ENCODE measurements around the gene ADGRD2. TPM values are rescaled to one million over a fixed set of nuclear protein-coding genes. Genes with fewer than 3 reads are reported as not detected.

The ADGRD2 gene
- total RNA-seq, 1 experiment from 2014 or later: not detected

GRCh38 chr9:124503713-124504529 is 53.7 kb downstream of the ADGRD2 start:
- POLR2A ChIA-PET: no interaction called here
- no peak for TF ChIP-seq CTCF (IDR thresholded peaks at IDR 0.05; ENCODE audit: insufficient read depth in 1 of 2, low read depth in 1 of 2, low read length in 1 of 2, severe bottlenecking in 1 of 2, unreplicated experiment in 1 of 2)

GRCh38 chr9:124504530-124505005 is 54.3 kb downstream of the ADGRD2 start:
- Mint-ChIP-seq H3K4me1 (ENCODE audit: low read depth, unreplicated experiment) (peaks cover 8% of the 10 kb centered on the region), H3K4me3 (ENCODE audit: unreplicated experiment) (no peak overlapping the region), H3K36me3 (ENCODE audit: insufficient read depth, unreplicated experiment) (peaks cover 4% of the 10 kb centered on the region), H3K9me3 (ENCODE audit: unreplicated experiment) (no peaks in the 10 kb centered on the region), H3K27ac (ENCODE audit: unreplicated experiment) (no peak overlapping the region), H3K27me3 (ENCODE audit: insufficient read depth, unreplicated experiment) (peaks cover 10% of the 10 kb centered on the region)
- POLR2A ChIA-PET: no interaction called here
- H3K4me3 ChIP-seq (ENCODE audit: low read depth, low read length): peak overlapping the region; percentile 35
- H3K9me3 ChIP-seq: no peaks in the 10 kb centered on the region
- no TSS peak for BruUV-seq (replicated peaks)
- intact Hi-C loops (cut with micrococcal nuclease; ENCODE audit: unreplicated experiment): no loop called here
- CTCF ChIA-PET: interaction anchor here (0.7 to 1.2 kb wide), 2 partner anchors 14 to 393 kb away, joined by 3 to 4 read pairs; no protein-coding TSS in a partner anchor
- H3K36me3 ChIP-seq (ENCODE audit: control insufficient read depth, insufficient read depth, low read length): no peaks in the 10 kb centered on the region
- no peak for TF ChIP-seq CTCF (IDR thresholded peaks at IDR 0.05; ENCODE audit: insufficient read depth in 1 of 2, low read depth in 1 of 2, low read length in 1 of 2, severe bottlenecking in 1 of 2, unreplicated experiment in 1 of 2)
- no peak for DNase-seq
- H3K4me1 ChIP-seq: no peaks in the 10 kb centered on the region
- H3K27me3 ChIP-seq (replicated peaks; ENCODE audit: control insufficient read depth, insufficient read depth, low read length): no peaks in the 10 kb centered on the region; the same call in 1 of the 2 replicates

More at GRCh38 chr9:124503713-124504529, 53.7 kb downstream of the ADGRD2 start:
- H3K4me1 Mint-ChIP-seq (ENCODE audit: low read depth, unreplicated experiment): peaks cover 8% of the 10 kb centered on the region
- Histone ChIP-seq H3K36me3 (ENCODE audit: control insufficient read depth, insufficient read depth, low read length) (no peaks in the 10 kb centered on the region), H3K27me3 (replicated peaks; ENCODE audit: control insufficient read depth, insufficient read depth, low read length) (no peaks in the 10 kb centered on the region; the same call in 1 of the 2 replicates), H3K4me1 (no peaks in the 10 kb centered on the region), H3K4me3 (ENCODE audit: low read depth, low read length) (peak overlapping the region; percentile 35), H3K9me3 (no peaks in the 10 kb centered on the region)
- peak overlapping the region; percentile 81 for H3K4me3 Mint-ChIP-seq (ENCODE audit: unreplicated experiment)
- H3K27me3 Mint-ChIP-seq (ENCODE audit: insufficient read depth, unreplicated experiment): peaks cover 11% of the 10 kb centered on the region
- H3K27ac Mint-ChIP-seq (ENCODE audit: unreplicated experiment): peak overlapping the region; percentile 27
- H3K9me3 Mint-ChIP-seq (ENCODE audit: unreplicated experiment): no peaks in the 10 kb centered on the region
- BruUV-seq (replicated peaks): no TSS peak
- CTCF ChIA-PET: interaction anchor here (0.7 to 1.2 kb wide), 2 partner anchors 13 to 394 kb away, joined by 3 to 4 read pairs; no protein-coding TSS in a partner anchor
- no peak for DNase-seq
- H3K36me3 Mint-ChIP-seq (ENCODE audit: insufficient read depth, unreplicated experiment): peaks cover 4% of the 10 kb centered on the region
- intact Hi-C loops (cut with micrococcal nuclease; ENCODE audit: unreplicated experiment): no loop called here

GRCh38 chr9:124505006-124505900 is 55.0 kb downstream of the ADGRD2 start:
- no TSS peak for BruUV-seq (replicated peaks)
- Histone ChIP-seq H3K4me3 (ENCODE audit: low read depth, low read length) (peak overlapping the region; percentile 14; the same call in 1 of the 2 replicates), H3K36me3 (ENCODE audit: control insufficient read depth, insufficient read depth, low read length) (no peaks in the 10 kb centered on the region), H3K27me3 (replicated peaks; ENCODE audit: control insufficient read depth, insufficient read depth, low read length) (no peaks in the 10 kb centered on the region; the same call in 1 of the 2 replicates), H3K9me3 (no peaks in the 10 kb centered on the region), H3K4me1 (no peaks in the 10 kb centered on the region)
- Mint-ChIP-seq H3K4me1 (ENCODE audit: low read depth, unreplicated experiment) (peaks cover 8% of the 10 kb centered on the region), H3K27me3 (ENCODE audit: insufficient read depth, unreplicated experiment) (peaks cover 9% of the 10 kb centered on the region), H3K9me3 (ENCODE audit: unreplicated experiment) (no peaks in the 10 kb centered on the region), H3K36me3 (ENCODE audit: insufficient read depth, unreplicated experiment) (peaks cover 4% of the 10 kb centered on the region), H3K4me3 (ENCODE audit: unreplicated experiment) (peak overlapping the region; percentile 61), H3K27ac (ENCODE audit: unreplicated experiment) (no peak overlapping the region)
- no peak for DNase-seq
- ChIA-PET POLR2A (interaction anchor here (0.6 kb wide), 1 partner anchor 216 kb away, joined by 4 read pairs; no protein-coding TSS in a partner anchor), CTCF (interaction anchor here (1.2 kb wide), 1 partner anchor 392 kb away, joined by 3 read pairs; no protein-coding TSS in a partner anchor)
- intact Hi-C loops (cut with micrococcal nuclease; ENCODE audit: unreplicated experiment): no loop called here
- TF ChIP-seq CTCF (IDR thresholded peaks at IDR 0.05; ENCODE audit: insufficient read depth in 1 of 2, low read depth in 1 of 2, low read length in 1 of 2, severe bottlenecking in 1 of 2, unreplicated experiment in 1 of 2): no peak
